Measurements from ENCODE around the gene ZNF410.

Gene ZNF410

DNA sequence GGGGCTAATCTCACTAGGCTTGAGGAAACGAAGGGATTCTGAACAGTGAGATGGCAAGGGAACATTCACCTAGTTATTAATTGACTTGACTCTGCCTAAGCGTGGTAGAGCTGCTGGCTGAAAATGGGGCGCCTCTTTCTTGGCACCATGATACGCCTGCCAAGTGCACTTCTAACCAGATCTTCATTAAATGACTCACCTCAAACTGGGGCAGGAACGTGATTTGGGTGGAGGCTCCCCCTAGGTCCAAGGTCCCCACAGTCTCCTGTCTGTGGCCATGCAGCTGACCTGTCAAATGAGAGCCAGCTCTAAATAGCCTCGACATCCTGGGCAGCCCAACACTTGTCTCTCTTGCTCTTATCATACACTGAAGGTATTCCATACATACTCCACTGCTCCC is 89.5 kb downstream of the ZNF410 start:
- no peak for DNase-seq (ENCODE audit: low read depth)
- TF ChIP-seq, protein P1, sequence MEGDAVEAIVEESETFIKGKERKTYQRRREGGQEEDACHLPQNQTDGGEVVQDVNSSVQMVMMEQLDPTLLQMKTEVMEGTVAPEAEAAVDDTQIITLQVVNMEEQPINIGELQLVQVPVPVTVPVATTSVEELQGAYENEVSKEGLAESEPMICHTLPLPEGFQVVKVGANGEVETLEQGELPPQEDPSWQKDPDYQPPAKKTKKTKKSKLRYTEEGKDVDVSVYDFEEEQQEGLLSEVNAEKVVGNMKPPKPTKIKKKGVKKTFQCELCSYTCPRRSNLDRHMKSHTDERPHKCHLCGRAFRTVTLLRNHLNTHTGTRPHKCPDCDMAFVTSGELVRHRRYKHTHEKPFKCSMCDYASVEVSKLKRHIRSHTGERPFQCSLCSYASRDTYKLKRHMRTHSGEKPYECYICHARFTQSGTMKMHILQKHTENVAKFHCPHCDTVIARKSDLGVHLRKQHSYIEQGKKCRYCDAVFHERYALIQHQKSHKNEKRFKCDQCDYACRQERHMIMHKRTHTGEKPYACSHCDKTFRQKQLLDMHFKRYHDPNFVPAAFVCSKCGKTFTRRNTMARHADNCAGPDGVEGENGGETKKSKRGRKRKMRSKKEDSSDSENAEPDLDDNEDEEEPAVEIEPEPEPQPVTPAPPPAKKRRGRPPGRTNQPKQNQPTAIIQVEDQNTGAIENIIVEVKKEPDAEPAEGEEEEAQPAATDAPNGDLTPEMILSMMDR (conservative IDR thresholded peaks at IDR 0.05; ENCODE audit: low read depth, low read length): no peak
- no peak overlapping the region for H3K4me3 ChIP-seq (ENCODE audit: low read depth, low read length)

DNA sequence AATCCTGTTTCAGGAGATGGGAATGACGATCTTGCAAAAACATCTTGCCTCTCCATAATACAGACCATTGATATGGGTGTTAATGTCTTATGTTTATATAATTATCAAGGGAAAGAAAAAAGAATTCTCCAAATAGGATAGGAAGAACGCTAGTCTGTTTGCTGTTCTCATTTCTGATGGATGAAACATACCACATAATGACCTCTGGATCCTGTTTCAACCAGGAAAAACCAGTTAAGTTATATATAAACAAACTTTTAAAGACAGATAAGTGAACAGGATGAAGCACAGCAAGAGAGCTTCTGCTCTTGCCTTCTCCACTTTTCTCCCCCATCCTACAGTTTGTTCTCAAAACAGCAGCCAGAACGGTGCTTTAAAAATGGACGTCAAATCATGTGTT is 91.2 kb downstream of the ZNF410 start:
- TF ChIP-seq, protein P1 (conservative IDR thresholded peaks at IDR 0.05; ENCODE audit: low read depth, low read length): no peak
- H3K4me3 ChIP-seq (ENCODE audit: low read depth, low read length): no peak overlapping the region
- peak; percentile 85 for DNase-seq (ENCODE audit: low read depth)

Data from choroid plexus epithelial cell (primary cell).